SK-N-SH (cell line): ENCODE measurements around the gene APLP2.
A peak's percentile ranks its signal among the peaks of the same experiment; 100 is the strongest.

Experiments used
- CTCF ChIP-seq: fragments of 200-600 bp; sonication (generic); IDR thresholded peaks from 2 replicates; pipeline ENCODE4 v1.6.1; 2017; ENCODE audit warnings: antibody characterized with exemption, mild to moderate bottlenecking, moderate library complexity
- EP300 ChIP-seq, 2 experiments: IDR thresholded peaks; 2 replicates each; pipeline versions ENCODE4 v1.4.0 to v1.6.1; 2012; ENCODE audit warnings: borderline replicate concordance in 1 of 2, low read depth in 1 of 2, low read length in 1 of 2
- FOXJ3 ChIP-seq: sonication (generic); formaldehyde crosslinking; IDR thresholded peaks from 2 replicates; pipeline ENCODE4 v1.5.1; 2020; ENCODE audit warnings: mild to moderate bottlenecking, missing genetic modification reagents
- USF1 ChIP-seq: IDR thresholded peaks from 2 replicates; pipeline ENCODE4 v1.4.0; 2012; ENCODE audit warnings: low read depth, borderline replicate concordance

GRCh38 chr11:130023204-130023603, 46.5 kb upstream of the APLP2 start:
- TF ChIP-seq FOXJ3 (no peak), CTCF (no peak), EP300 (IDR thresholded peaks at IDR 0.05; ENCODE audit: borderline replicate concordance in 1 of 2, low read depth in 1 of 2, low read length in 1 of 2) (peak in 1 of 2 experiments; percentile 56; a peak in 1 of 4 replicates), USF1 (no peak)
